Middle frontal gyrus (tissue), 1 donor: ENCODE results near the gene SDF2.
"Not testable (repeated sequence)": the region's sequence is repeated elsewhere in the genome, so short reads cannot be mapped to it uniquely, and the experiment has no call there.

Experiments
- DNase-seq: peaks from one replicate; pipeline ENCODE4 v3.0.0-alpha.2; 2015; ENCODE audit warnings: low spot score; ENCODE audit errors: extremely low spot score

SDF2 gene

GRCh38 chr17:28634206-28634865 lies 27.4 kb downstream of the SDF2 start:
- DNase-seq: no peak

- DNase-seq: no peak
These were observed 34.9 kb downstream of the SDF2 start for GRCh38 chr17:28626818-28627217.

GRCh38 chr17:28624148-28624547 lies 37.6 kb downstream of the SDF2 start:
- no peak for DNase-seq

- DNase-seq: no peak
These were observed 38.0 kb downstream of the SDF2 start for GRCh38 chr17:28623696-28624095.

GRCh38 chr17:28622186-28622585 lies 39.5 kb downstream of the SDF2 start:
- DNase-seq: no peak

- DNase-seq: no peak
These were observed 41.7 kb downstream of the SDF2 start for GRCh38 chr17:28620010-28620409.

GRCh38 chr17:28618464-28618863 lies 43.2 kb downstream of the SDF2 start:
- no peak for DNase-seq

- no peak for DNase-seq
These were observed 45.4 kb downstream of the SDF2 start for GRCh38 chr17:28616281-28616680.

GRCh38 chr17:28615260-28615940 lies 46.3 kb downstream of the SDF2 start:
- DNase-seq: no peak

- DNase-seq: peak; percentile 17
These were observed 47.8 kb downstream of the SDF2 start, which contains the start of gene RSKR for GRCh38 chr17:28613931-28614381. Gene RSKR, minus strand, starts transcription at chr17:28614185. Its CDS starts 24 bp downstream, at chr17:28614161.

GRCh38 chr17:28612936-28613872 lies 48.5 kb downstream of the SDF2 start:
- no peak for DNase-seq

- DNase-seq: no peak
These were observed 49.2 kb downstream of the SDF2 start for GRCh38 chr17:28612531-28612930.

GRCh38 chr17:28610376-28610775 lies 51.3 kb downstream of the SDF2 start:
- DNase-seq: no peak

- not testable (repeated sequence) for DNase-seq
These were observed 57.7 kb downstream of the SDF2 start for GRCh38 chr17:28604031-28604430.

- peak; percentile 48 for DNase-seq
These were observed 62.2 kb downstream of the SDF2 start for GRCh38 chr17:28599311-28600184.

GRCh38 chr17:28598799-28599310 lies 62.9 kb downstream of the SDF2 start, which contains the start of gene SPAG5:
Gene SPAG5, minus strand, starts transcription at chr17:28599025. Its CDS starts 79 bp downstream, at chr17:28598946.
- DNase-seq: peak; percentile 78

- no peak for DNase-seq
These were observed 63.3 kb downstream of the SDF2 start for GRCh38 chr17:28598389-28598788.
